ENCODE results near the gene ADAMTS17. TPM values are rescaled to one million over a fixed set of nuclear protein-coding genes. Genes with fewer than 3 reads are reported as not detected.

Gene ADAMTS17
- total RNA-seq, 1 experiment from 2014 or later: 1.6 TPM

DNA sequence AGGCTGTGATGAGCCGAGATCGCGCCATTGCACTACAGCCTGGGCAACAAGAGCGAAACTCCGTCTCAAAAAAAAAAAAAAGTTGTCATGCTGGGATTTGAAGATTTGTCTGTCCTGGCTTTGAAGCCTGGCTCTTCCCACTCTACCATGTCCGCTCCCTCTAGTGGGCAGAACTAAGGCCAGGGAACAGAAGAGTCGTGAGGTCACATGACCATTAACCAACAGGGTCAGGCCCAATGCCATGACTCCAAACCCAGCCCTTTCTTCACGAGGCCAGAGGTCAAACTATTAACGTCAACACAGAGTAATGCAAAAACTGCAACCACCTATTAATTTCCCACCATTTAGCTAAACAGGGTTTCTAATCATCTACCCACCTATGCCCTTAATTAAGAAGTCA lies 212.1 kb downstream of the ADAMTS17 start:
- no peak for DNase-seq (ENCODE audit: low read depth, low spot score)
- ChIA-PET POLR2A (no interaction called here), CTCF (interaction anchor here (0.7 kb wide), 1 partner anchor 337 kb away, joined by 8 read pairs; no protein-coding TSS in a partner anchor)
- H3K27ac ChIP-seq (ENCODE audit: low read length): no peak overlapping the region
- H3K36me3 ChIP-seq (ENCODE audit: control insufficient read depth, insufficient read depth, low read length): no peaks in the 10 kb centered on the region
- no peaks in the 10 kb centered on the region for H3K9me3 ChIP-seq (ENCODE audit: control insufficient read depth, insufficient read depth, low read depth, low read length)
- in situ Hi-C loops (cut with HindIII; ENCODE audit: low pct_unique_long_range_greater_than_20kb, low sequenced_read_pairs) (no loop called here), intact Hi-C loops (cut with micrococcal nuclease; ENCODE audit: unreplicated experiment) (no loop called here)
- no peak overlapping the region for H3K4me3 ChIP-seq (ENCODE audit: low read depth in 2 of 2, low read length in 2 of 2)
- H3K27me3 ChIP-seq (ENCODE audit: control insufficient read depth, insufficient read depth, low read length): no peaks in the 10 kb centered on the region
- no peak for ATAC-seq
- BruUV-seq (replicated peaks): no TSS peak
- TF ChIP-seq SIN3A (IDR thresholded peaks at IDR 0.05; ENCODE audit: borderline replicate concordance, insufficient read depth, low read depth, low read length) (no peak), TCF7L2 (IDR thresholded peaks at IDR 0.05; ENCODE audit: low read depth, low read length) (no peak), POLR2AphosphoS5 (IDR thresholded peaks at IDR 0.05; ENCODE audit: low read depth, low read length) (no peak)
- TF ChIP-seq, protein P1, sequence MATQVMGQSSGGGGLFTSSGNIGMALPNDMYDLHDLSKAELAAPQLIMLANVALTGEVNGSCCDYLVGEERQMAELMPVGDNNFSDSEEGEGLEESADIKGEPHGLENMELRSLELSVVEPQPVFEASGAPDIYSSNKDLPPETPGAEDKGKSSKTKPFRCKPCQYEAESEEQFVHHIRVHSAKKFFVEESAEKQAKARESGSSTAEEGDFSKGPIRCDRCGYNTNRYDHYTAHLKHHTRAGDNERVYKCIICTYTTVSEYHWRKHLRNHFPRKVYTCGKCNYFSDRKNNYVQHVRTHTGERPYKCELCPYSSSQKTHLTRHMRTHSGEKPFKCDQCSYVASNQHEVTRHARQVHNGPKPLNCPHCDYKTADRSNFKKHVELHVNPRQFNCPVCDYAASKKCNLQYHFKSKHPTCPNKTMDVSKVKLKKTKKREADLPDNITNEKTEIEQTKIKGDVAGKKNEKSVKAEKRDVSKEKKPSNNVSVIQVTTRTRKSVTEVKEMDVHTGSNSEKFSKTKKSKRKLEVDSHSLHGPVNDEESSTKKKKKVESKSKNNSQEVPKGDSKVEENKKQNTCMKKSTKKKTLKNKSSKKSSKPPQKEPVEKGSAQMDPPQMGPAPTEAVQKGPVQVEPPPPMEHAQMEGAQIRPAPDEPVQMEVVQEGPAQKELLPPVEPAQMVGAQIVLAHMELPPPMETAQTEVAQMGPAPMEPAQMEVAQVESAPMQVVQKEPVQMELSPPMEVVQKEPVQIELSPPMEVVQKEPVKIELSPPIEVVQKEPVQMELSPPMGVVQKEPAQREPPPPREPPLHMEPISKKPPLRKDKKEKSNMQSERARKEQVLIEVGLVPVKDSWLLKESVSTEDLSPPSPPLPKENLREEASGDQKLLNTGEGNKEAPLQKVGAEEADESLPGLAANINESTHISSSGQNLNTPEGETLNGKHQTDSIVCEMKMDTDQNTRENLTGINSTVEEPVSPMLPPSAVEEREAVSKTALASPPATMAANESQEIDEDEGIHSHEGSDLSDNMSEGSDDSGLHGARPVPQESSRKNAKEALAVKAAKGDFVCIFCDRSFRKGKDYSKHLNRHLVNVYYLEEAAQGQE (IDR thresholded peaks at IDR 0.05; ENCODE audit: insufficient read depth in 1 of 2, low read depth in 2 of 2, low read length in 1 of 2): no peak
- TF ChIP-seq, protein P2, sequence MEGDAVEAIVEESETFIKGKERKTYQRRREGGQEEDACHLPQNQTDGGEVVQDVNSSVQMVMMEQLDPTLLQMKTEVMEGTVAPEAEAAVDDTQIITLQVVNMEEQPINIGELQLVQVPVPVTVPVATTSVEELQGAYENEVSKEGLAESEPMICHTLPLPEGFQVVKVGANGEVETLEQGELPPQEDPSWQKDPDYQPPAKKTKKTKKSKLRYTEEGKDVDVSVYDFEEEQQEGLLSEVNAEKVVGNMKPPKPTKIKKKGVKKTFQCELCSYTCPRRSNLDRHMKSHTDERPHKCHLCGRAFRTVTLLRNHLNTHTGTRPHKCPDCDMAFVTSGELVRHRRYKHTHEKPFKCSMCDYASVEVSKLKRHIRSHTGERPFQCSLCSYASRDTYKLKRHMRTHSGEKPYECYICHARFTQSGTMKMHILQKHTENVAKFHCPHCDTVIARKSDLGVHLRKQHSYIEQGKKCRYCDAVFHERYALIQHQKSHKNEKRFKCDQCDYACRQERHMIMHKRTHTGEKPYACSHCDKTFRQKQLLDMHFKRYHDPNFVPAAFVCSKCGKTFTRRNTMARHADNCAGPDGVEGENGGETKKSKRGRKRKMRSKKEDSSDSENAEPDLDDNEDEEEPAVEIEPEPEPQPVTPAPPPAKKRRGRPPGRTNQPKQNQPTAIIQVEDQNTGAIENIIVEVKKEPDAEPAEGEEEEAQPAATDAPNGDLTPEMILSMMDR (IDR thresholded peaks at IDR 0.05): no peak
- H3K4me1 ChIP-seq (ENCODE audit: control insufficient read depth, insufficient read depth, low read length): no peaks in the 10 kb centered on the region

DNA sequence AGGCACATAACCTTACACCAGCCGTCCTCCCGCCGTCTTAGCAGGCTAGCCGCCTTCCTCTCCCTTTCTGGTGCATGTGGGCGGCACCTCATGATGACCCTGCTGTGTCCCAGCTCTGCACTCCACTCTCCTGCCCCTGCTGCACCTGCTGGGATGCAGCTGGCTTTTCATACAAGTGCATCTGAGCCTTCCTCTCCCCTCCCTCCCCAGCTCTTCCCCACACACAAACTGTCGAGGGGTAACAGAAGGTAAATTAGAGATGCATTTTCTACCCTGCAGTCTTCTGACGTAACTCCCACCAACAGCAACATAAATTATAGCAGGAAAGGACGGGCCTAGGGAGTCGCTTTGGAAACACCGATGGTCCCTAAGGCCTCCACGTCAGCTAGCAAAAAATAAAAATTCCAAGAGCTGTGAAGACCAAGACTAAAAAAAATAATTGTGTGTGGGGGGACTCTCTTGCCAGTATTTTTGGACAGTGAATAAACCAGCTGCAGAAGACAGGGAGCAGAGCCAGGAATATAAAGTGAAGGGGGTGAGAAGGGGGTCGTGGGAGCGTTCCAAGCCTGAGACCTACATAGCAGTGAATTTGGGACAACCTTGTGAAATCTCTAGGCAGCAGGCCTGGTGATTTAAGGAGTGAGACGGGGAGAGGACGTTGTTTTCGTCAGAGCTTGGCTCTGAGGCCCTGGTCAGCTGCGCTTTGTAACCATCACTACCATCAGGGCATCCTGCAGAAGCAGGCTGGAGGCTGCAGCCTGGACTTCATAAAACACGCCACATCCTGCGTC lies 216.2 kb downstream of the ADAMTS17 start:
- no peak overlapping the region for H3K27ac ChIP-seq (ENCODE audit: low read length)
- ChIA-PET CTCF (no interaction called here), POLR2A (no interaction called here)
- intact Hi-C loops (cut with micrococcal nuclease; ENCODE audit: unreplicated experiment): no loop called here
- no peak for TF ChIP-seq SIN3A (IDR thresholded peaks at IDR 0.05; ENCODE audit: borderline replicate concordance, insufficient read depth, low read depth, low read length)
- TF ChIP-seq, protein P1 (IDR thresholded peaks at IDR 0.05; ENCODE audit: insufficient read depth in 1 of 2, low read depth in 2 of 2, low read length in 1 of 2): no peak
- no peak for TF ChIP-seq POLR2AphosphoS5 (IDR thresholded peaks at IDR 0.05; ENCODE audit: low read depth, low read length)
- no peak for ATAC-seq
- no peak for DNase-seq (ENCODE audit: low read depth, low spot score)
- peaks cover 3% of the 10 kb centered on the region; the same call in 1 of the 2 replicates for H3K9me3 ChIP-seq (ENCODE audit: control insufficient read depth, insufficient read depth, low read depth, low read length)
- in situ Hi-C loops (cut with HindIII; ENCODE audit: low pct_unique_long_range_greater_than_20kb, low sequenced_read_pairs): no loop called here
- no peaks in the 10 kb centered on the region for H3K4me1 ChIP-seq (ENCODE audit: control insufficient read depth, insufficient read depth, low read length)
- no TSS peak for BruUV-seq (replicated peaks)
- H3K4me3 ChIP-seq (ENCODE audit: low read depth in 2 of 2, low read length in 2 of 2): no peak overlapping the region
- no peaks in the 10 kb centered on the region for H3K27me3 ChIP-seq (ENCODE audit: control insufficient read depth, insufficient read depth, low read length)
- no peaks in the 10 kb centered on the region for H3K36me3 ChIP-seq (ENCODE audit: control insufficient read depth, insufficient read depth, low read length)
